SJCRH30 (cell line): ENCODE measurements around the gene DHX9. TPM values are rescaled to one million over a fixed set of nuclear protein-coding genes. Genes with fewer than 3 reads are reported as not detected.

Source experiments
- DNase-seq, 2 experiments: peaks; one replicate each; pipeline ENCODE4 v3.0.0-alpha.2; 2015 to 2020
- H3K27ac ChIP-seq: fragments of 250-450 bp; sonication (Bioruptor Pico); 2 replicates; pipeline ENCODE4 v1.5.1; 2020; ENCODE audit warnings: mild to moderate bottlenecking, moderate library complexity
- H3K27me3 ChIP-seq: fragments of 250-450 bp; sonication (Bioruptor Pico); 2 replicates; pipeline ENCODE4 v1.5.1; 2020; ENCODE audit warnings: mild to moderate bottlenecking, moderate library complexity
- H3K36me3 ChIP-seq: fragments of 250-450 bp; sonication (Bioruptor Pico); 2 replicates; pipeline ENCODE4 v1.5.1; 2020; ENCODE audit warnings: mild to moderate bottlenecking, moderate library complexity
- H3K4me1 ChIP-seq: fragments of 250-450 bp; sonication (Bioruptor Pico); 2 replicates; pipeline ENCODE4 v1.5.1; 2020; ENCODE audit warnings: mild to moderate bottlenecking, moderate library complexity
- H3K4me3 ChIP-seq: fragments of 250-450 bp; sonication (Bioruptor Pico); 2 replicates; pipeline ENCODE4 v1.5.1; 2020; ENCODE audit warnings: mild to moderate bottlenecking, moderate library complexity
- H3K9me3 ChIP-seq: fragments of 250-450 bp; sonication (Bioruptor Pico); replicated peaks from 2 replicates; pipeline ENCODE4 v1.5.1; 2020; ENCODE audit warnings: mild to moderate bottlenecking, moderate library complexity
- total RNA-seq: library from RNA; depleted of rRNA; stranded (reverse); fragments of >200 nt; shearing (Covaris generic); gene quantifications from 2 replicates; pipeline ENCODE4 v1.2.3, GENCODE V29; 2014

The DHX9 gene
- total RNA-seq, 1 experiment from 2014 or later = 305 TPM

GRCh38 chr1:182817802-182818201 lies 21.3 kb upstream of the DHX9 start:
- DNase-seq = no peak

GRCh38 chr1:182823220-182823619 lies 15.9 kb upstream of the DHX9 start:
- no peak overlapping the region for H3K27ac ChIP-seq
- H3K4me3 ChIP-seq = no peak overlapping the region
- no peaks in the 10 kb centered on the region for H3K9me3 ChIP-seq
- no peak for DNase-seq
- no peaks in the 10 kb centered on the region for H3K36me3 ChIP-seq
- H3K27me3 ChIP-seq = no peaks in the 10 kb centered on the region
- no peaks in the 10 kb centered on the region for H3K4me1 ChIP-seq

More at GRCh38 chr1:182817802-182818201, 21.3 kb upstream of the DHX9 start:
- Histone ChIP-seq H3K9me3 (no peaks in the 10 kb centered on the region), H3K27me3 (no peaks in the 10 kb centered on the region), H3K27ac (no peak overlapping the region), H3K4me1 (no peaks in the 10 kb centered on the region), H3K36me3 (no peaks in the 10 kb centered on the region), H3K4me3 (no peak overlapping the region)

- Histone ChIP-seq H3K27me3 (no peaks in the 10 kb centered on the region), H3K4me3 (no peak overlapping the region), H3K4me1 (no peaks in the 10 kb centered on the region), H3K27ac (no peak overlapping the region), H3K36me3 (no peaks in the 10 kb centered on the region), H3K9me3 (no peaks in the 10 kb centered on the region)
- DNase-seq = no peak
Observed at GRCh38 chr1:182826892-182827291, 12.3 kb upstream of the DHX9 start.

- DNase-seq = no peak
- Histone ChIP-seq H3K9me3 (no peaks in the 10 kb centered on the region), H3K4me3 (no peak overlapping the region), H3K27me3 (no peaks in the 10 kb centered on the region), H3K27ac (no peak overlapping the region), H3K36me3 (no peaks in the 10 kb centered on the region), H3K4me1 (no peaks in the 10 kb centered on the region)
Observed at GRCh38 chr1:182829285-182829932, 9.7 kb upstream of the DHX9 start.

- H3K4me3 ChIP-seq = no peak overlapping the region
- H3K27ac ChIP-seq = no peak overlapping the region
- H3K9me3 ChIP-seq = no peaks in the 10 kb centered on the region
- no peaks in the 10 kb centered on the region for H3K36me3 ChIP-seq
- no peak for DNase-seq
- no peaks in the 10 kb centered on the region for H3K4me1 ChIP-seq
- no peaks in the 10 kb centered on the region for H3K27me3 ChIP-seq
Observed at GRCh38 chr1:182833271-182833670, 5.9 kb upstream of the DHX9 start.

GRCh38 chr1:182834326-182834725 lies 4.8 kb upstream of the DHX9 start:
- Histone ChIP-seq H3K9me3 (no peaks in the 10 kb centered on the region), H3K27me3 (no peaks in the 10 kb centered on the region), H3K27ac (no peak overlapping the region), H3K4me1 (no peaks in the 10 kb centered on the region), H3K4me3 (no peak overlapping the region), H3K36me3 (no peaks in the 10 kb centered on the region)
- DNase-seq = no peak

GRCh38 chr1:182835806-182836205 lies 3.3 kb upstream of the DHX9 start:
- Histone ChIP-seq H3K9me3 (no peaks in the 10 kb centered on the region), H3K27ac (no peak overlapping the region), H3K4me1 (no peaks in the 10 kb centered on the region), H3K4me3 (no peak overlapping the region), H3K36me3 (peaks cover 10% of the 10 kb centered on the region; the same call in 1 of the 2 replicates), H3K27me3 (no peaks in the 10 kb centered on the region)
- no peak for DNase-seq

- Histone ChIP-seq H3K27me3 (no peaks in the 10 kb centered on the region), H3K36me3 (peaks cover 63% of the 10 kb centered on the region), H3K4me1 (no peaks in the 10 kb centered on the region; the same call in 1 of the 2 replicates), H3K27ac (no peak overlapping the region), H3K4me3 (no peak overlapping the region), H3K9me3 (no peaks in the 10 kb centered on the region)
- DNase-seq = peak in 1 of 2 experiments; percentile 8
Observed at GRCh38 chr1:182841368-182841988, 2.3 kb downstream of the DHX9 start.

GRCh38 chr1:182842265-182842664 lies 3.1 kb downstream of the DHX9 start:
- no peaks in the 10 kb centered on the region for H3K27me3 ChIP-seq
- peaks cover 71% of the 10 kb centered on the region for H3K36me3 ChIP-seq
- no peak for DNase-seq
- no peaks in the 10 kb centered on the region; the same call in 1 of the 2 replicates for H3K4me1 ChIP-seq
- H3K4me3 ChIP-seq = no peak overlapping the region
- no peak overlapping the region for H3K27ac ChIP-seq
- no peaks in the 10 kb centered on the region for H3K9me3 ChIP-seq

GRCh38 chr1:182845379-182845778 lies 6.2 kb downstream of the DHX9 start:
- Histone ChIP-seq H3K36me3 (peaks cover 97% of the 10 kb centered on the region), H3K4me1 (no peaks in the 10 kb centered on the region; the same call in 1 of the 2 replicates), H3K27me3 (no peaks in the 10 kb centered on the region), H3K4me3 (no peak overlapping the region), H3K27ac (no peak overlapping the region), H3K9me3 (no peaks in the 10 kb centered on the region)
- no peak for DNase-seq

GRCh38 chr1:182845894-182846293 lies 6.7 kb downstream of the DHX9 start:
- no peaks in the 10 kb centered on the region for H3K27me3 ChIP-seq
- no peak overlapping the region for H3K4me3 ChIP-seq
- no peaks in the 10 kb centered on the region; the same call in 1 of the 2 replicates for H3K4me1 ChIP-seq
- H3K27ac ChIP-seq = no peak overlapping the region
- H3K36me3 ChIP-seq = peaks cover 97% of the 10 kb centered on the region
- DNase-seq = no peak
- no peaks in the 10 kb centered on the region for H3K9me3 ChIP-seq

- Histone ChIP-seq H3K4me1 (no peaks in the 10 kb centered on the region; the same call in 1 of the 2 replicates), H3K27ac (no peak overlapping the region), H3K4me3 (no peak overlapping the region), H3K27me3 (no peaks in the 10 kb centered on the region), H3K36me3 (peaks cover 100% of the 10 kb centered on the region), H3K9me3 (no peaks in the 10 kb centered on the region)
- no peak for DNase-seq
Observed at GRCh38 chr1:182847105-182847504, 8.0 kb downstream of the DHX9 start.

GRCh38 chr1:182848736-182849135 lies 9.6 kb downstream of the DHX9 start:
- Histone ChIP-seq H3K4me1 (no peaks in the 10 kb centered on the region), H3K27ac (no peak overlapping the region), H3K27me3 (no peaks in the 10 kb centered on the region), H3K4me3 (no peak overlapping the region), H3K9me3 (no peaks in the 10 kb centered on the region), H3K36me3 (peaks cover 100% of the 10 kb centered on the region)
- DNase-seq = no peak

GRCh38 chr1:182850319-182850718 lies 11.2 kb downstream of the DHX9 start:
- H3K27ac ChIP-seq = no peak overlapping the region
- no peaks in the 10 kb centered on the region for H3K27me3 ChIP-seq
- H3K36me3 ChIP-seq = peaks cover 100% of the 10 kb centered on the region
- no peaks in the 10 kb centered on the region for H3K9me3 ChIP-seq
- no peak for DNase-seq
- no peaks in the 10 kb centered on the region for H3K4me1 ChIP-seq
- H3K4me3 ChIP-seq = no peak overlapping the region

- no peaks in the 10 kb centered on the region for H3K4me1 ChIP-seq
- no peak overlapping the region for H3K4me3 ChIP-seq
- no peaks in the 10 kb centered on the region for H3K9me3 ChIP-seq
- no peak for DNase-seq
- H3K27ac ChIP-seq = no peak overlapping the region
- H3K36me3 ChIP-seq = peaks cover 100% of the 10 kb centered on the region
- no peaks in the 10 kb centered on the region for H3K27me3 ChIP-seq
Observed at GRCh38 chr1:182851825-182852224, 12.7 kb downstream of the DHX9 start.

- no peak overlapping the region for H3K4me3 ChIP-seq
- DNase-seq = no peak
- peaks cover 100% of the 10 kb centered on the region for H3K36me3 ChIP-seq
- H3K4me1 ChIP-seq = no peaks in the 10 kb centered on the region
- no peak overlapping the region for H3K27ac ChIP-seq
- H3K27me3 ChIP-seq = no peaks in the 10 kb centered on the region
- H3K9me3 ChIP-seq = no peaks in the 10 kb centered on the region
Observed at GRCh38 chr1:182855911-182856310, 16.8 kb downstream of the DHX9 start.
